GM13976 (cell line): ENCODE measurements around the gene TRAF2.

Source experiments
- DNase-seq: peaks from one replicate; pipeline ENCODE4 v3.0.0; 2012; ENCODE audit warnings: low spot score
- in situ Hi-C: fragments of 300-500 bp; cut with MboI; formaldehyde crosslinking; loops from one replicate; pipeline ENCODE4 v1.12.0; 2022; ENCODE audit warnings: low sequenced_read_pairs, mixed read lengths, inconsistent platforms; ENCODE audit not compliant: unreplicated experiment
- TF ChIP-seq, protein P1 (sequence below): IDR thresholded peaks from 2 replicates; pipeline ENCODE4 v1.5.1; 2012; ENCODE audit warnings: borderline replicate concordance, mild to moderate bottlenecking; ENCODE audit not compliant: insufficient read depth; ENCODE audit errors: extremely low read depth, missing control alignments, control extremely low read depth

TRAF2 gene

DNA sequence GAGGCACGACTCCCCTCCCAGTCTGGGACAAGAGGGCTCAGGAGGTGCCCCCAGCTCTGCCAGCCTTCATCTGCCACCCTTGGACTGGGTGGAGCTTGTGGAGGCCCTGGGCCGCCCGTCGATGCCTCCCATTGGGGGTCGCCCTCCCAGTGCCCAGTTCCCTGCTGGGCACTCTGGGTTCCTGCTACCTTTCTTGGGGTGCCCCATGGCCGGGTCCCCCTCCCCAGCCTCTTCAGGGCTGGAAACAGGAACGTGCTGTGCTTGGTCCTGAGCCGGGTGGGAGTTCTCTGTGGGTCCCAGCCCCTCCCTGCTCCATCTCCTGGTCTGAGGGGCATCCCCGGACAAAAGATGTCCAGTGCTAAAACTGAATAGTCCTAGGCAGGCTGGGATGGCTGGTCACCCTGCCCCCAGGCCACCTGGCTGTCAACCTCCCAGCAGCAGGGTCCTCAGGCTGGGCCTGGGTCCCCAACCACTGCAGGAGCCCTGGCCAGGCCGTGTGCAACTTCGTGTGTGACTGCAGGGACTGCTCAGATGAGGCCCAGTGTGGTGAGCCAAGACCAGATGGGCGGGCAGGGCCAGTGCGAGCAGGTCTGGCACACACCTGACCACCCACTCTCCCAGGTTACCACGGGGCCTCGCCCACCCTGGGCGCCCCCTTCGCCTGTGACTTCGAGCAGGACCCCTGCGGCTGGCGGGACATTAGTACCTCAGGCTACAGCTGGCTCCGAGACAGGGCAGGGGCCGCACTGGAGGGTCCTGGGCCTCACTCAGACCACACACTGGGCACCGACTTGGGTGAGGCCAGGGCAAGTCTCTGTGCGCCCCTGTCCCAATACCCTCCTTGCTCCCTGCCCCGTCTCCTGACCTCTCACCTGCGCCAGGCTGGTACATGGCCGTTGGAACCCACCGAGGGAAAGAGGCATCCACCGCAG lies 33.4 kb upstream of the TRAF2 start:
- TF ChIP-seq, protein P1, sequence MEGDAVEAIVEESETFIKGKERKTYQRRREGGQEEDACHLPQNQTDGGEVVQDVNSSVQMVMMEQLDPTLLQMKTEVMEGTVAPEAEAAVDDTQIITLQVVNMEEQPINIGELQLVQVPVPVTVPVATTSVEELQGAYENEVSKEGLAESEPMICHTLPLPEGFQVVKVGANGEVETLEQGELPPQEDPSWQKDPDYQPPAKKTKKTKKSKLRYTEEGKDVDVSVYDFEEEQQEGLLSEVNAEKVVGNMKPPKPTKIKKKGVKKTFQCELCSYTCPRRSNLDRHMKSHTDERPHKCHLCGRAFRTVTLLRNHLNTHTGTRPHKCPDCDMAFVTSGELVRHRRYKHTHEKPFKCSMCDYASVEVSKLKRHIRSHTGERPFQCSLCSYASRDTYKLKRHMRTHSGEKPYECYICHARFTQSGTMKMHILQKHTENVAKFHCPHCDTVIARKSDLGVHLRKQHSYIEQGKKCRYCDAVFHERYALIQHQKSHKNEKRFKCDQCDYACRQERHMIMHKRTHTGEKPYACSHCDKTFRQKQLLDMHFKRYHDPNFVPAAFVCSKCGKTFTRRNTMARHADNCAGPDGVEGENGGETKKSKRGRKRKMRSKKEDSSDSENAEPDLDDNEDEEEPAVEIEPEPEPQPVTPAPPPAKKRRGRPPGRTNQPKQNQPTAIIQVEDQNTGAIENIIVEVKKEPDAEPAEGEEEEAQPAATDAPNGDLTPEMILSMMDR: no peak
- no peak for DNase-seq
- in situ Hi-C loops: no loop called here

DNA sequence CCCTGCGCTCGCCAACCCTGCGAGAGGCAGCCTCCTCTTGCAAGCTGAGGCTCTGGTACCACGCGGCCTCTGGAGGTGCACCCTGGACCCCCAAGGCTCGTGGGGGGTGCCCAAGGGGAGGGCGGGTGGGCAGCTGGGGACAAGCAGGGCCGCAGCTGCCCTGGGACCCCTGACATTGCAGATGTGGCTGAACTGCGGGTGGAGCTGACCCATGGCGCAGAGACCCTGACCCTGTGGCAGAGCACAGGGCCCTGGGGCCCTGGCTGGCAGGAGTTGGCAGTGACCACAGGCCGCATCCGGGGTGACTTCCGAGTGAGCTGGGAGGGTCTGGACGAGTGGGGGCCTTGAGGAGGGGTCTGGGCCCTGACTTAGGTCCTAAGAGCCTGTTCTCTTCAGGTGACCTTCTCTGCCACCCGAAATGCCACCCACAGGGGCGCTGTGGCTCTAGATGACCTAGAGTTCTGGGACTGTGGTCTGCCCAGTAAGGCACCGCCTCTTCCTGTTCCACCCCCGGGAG lies 32.7 kb upstream of the TRAF2 start:
- no peak for DNase-seq
- TF ChIP-seq, protein P1: no peak
- in situ Hi-C loops: no loop called here

DNA sequence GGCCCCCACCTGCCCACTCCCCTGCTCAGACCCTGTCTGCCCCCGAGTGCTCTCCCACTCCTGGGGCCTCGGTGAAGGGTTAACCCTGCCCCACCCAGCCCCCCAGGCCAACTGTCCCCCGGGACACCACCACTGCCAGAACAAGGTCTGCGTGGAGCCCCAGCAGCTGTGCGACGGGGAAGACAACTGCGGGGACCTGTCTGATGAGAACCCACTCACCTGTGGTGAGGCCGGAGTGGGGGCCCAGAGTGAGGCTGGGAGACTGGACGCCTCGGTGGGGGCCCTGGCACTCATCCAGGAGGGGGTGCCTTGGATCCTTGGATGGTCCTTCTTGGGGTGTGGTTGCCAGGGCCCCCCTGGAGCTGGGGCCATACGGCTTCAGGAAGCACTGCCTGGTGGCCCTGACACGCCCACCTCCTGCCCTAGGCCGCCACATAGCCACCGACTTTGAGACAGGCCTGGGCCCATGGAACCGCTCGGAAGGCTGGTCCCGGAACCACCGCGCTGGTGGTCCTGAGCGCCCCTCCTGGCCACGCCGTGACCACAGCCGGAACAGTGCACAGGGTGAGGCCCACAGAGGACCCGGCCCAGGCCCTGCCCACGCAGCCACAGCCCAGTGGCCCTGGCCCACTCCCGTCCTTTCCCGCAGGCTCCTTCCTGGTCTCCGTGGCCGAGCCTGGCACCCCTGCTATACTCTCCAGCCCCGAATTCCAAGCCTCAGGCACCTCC lies 32.0 kb upstream of the TRAF2 start:
- no peak for DNase-seq
- TF ChIP-seq, protein P1: no peak
- in situ Hi-C loops: no loop called here

DNA sequence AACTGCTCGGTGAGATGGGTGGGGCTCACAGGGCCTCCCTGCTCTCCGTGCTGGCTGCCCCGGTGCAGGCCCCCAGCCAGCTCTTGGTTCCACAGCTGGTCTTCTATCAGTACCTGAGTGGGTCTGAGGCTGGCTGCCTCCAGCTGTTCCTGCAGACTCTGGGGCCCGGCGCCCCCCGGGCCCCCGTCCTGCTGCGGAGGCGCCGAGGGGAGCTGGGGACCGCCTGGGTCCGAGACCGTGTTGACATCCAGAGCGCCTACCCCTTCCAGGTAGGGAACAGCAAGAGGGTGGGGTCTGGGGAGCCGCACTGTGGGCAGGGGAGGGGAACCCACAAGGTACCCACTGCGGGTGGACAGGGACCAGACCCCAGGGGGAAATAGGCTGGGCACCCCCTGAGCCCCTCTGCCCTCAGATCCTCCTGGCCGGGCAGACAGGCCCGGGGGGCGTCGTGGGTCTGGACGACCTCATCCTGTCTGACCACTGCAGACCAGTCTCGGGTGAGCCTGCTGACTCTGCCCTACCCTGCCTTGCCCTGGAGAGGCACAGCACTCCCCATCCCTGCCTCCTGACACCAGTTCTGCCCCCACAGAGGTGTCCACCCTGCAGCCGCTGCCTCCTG lies 31.4 kb upstream of the TRAF2 start:
- in situ Hi-C loops: no loop called here

DNA sequence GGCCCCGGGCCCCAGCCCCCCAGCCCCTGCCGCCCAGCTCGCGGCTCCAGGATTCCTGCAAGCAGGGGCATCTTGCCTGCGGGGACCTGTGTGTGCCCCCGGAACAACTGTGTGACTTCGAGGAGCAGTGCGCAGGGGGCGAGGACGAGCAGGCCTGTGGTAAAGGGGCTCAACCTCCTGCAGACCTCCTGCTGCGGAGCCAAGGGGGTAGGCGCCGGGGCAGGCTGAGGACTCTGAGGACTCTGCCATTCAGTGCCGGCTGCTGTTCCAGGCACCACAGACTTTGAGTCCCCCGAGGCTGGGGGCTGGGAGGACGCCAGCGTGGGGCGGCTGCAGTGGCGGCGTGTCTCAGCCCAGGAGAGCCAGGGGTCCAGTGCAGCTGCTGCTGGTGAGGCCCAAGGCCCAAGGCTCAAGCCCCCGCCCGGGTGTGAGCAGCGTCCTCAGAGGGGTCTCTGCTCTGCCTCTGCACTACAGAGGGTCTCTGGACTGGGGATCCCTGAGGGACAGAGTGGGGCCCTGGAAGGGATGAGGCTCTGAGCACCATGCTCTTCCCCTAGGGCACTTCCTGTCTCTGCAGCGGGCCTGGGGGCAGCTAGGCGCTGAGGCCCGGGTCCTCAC lies 30.7 kb upstream of the TRAF2 start:
- TF ChIP-seq, protein P1: no peak
- in situ Hi-C loops: no loop called here
- DNase-seq: no peak

More for the DNA sequence above, 31.4 kb upstream of the TRAF2 start:
- DNase-seq: no peak
- TF ChIP-seq, protein P1: no peak

DNA sequence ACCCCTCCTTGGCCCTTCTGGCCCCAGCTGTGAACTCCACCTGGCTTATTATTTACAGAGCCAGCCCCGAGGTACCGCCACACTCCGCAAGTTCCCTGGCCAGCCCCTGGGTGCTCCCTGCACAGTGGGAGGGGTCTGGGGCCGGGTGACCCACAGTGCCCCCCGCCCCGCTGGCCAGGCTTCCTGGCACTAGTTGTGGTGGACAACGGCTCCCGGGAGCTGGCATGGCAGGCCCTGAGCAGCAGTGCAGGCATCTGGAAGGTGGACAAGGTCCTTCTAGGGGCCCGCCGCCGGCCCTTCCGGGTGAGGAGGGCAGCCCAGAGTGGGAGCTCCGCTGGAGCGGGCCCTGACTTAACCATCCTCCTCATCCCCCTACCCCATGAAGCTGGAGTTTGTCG lies 30.2 kb upstream of the TRAF2 start:
- in situ Hi-C loops: no loop called here
- TF ChIP-seq, protein P1: no peak
- no peak for DNase-seq
